NB4 (cell line): Measurements from ENCODE around the gene TSHZ2.

Experiments used
- MYC ChIP-seq: IDR thresholded peaks from 2 replicates; pipeline ENCODE4 v1.6.1; 2011; ENCODE audit warnings: low read depth, low read length
- POLR2A ChIP-seq: IDR thresholded peaks from 2 replicates; pipeline ENCODE4 v1.6.1; 2011; ENCODE audit warnings: mild to moderate bottlenecking; ENCODE audit not compliant: insufficient read length; ENCODE audit errors: extremely low read depth
- TF ChIP-seq, protein P1 (sequence below): IDR thresholded peaks from one replicate; pipeline ENCODE4 v1.5.1; 2012; ENCODE audit warnings: low read depth, low read length
- TF ChIP-seq, protein P2 (sequence below): IDR thresholded peaks from 2 replicates; pipeline ENCODE4 v1.6.1; 2011; ENCODE audit warnings: low read depth, low read length

DNA sequence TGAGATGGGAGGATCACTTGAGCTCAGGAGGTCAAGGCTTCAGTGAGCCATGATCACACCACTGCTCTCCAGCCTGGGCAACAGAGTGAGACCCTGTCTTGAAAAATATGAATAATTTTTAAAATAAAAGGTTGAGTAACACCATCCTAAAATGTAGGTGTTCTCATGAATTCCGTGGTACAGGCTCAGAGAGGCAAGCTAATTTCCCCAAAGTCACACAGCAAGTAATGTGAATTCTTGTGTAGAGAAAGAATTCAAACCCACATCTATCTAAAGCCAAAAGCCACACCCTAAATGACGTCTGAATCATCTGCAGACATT, 541.0 kb downstream of the TSHZ2 start:
- TF ChIP-seq, protein P1, sequence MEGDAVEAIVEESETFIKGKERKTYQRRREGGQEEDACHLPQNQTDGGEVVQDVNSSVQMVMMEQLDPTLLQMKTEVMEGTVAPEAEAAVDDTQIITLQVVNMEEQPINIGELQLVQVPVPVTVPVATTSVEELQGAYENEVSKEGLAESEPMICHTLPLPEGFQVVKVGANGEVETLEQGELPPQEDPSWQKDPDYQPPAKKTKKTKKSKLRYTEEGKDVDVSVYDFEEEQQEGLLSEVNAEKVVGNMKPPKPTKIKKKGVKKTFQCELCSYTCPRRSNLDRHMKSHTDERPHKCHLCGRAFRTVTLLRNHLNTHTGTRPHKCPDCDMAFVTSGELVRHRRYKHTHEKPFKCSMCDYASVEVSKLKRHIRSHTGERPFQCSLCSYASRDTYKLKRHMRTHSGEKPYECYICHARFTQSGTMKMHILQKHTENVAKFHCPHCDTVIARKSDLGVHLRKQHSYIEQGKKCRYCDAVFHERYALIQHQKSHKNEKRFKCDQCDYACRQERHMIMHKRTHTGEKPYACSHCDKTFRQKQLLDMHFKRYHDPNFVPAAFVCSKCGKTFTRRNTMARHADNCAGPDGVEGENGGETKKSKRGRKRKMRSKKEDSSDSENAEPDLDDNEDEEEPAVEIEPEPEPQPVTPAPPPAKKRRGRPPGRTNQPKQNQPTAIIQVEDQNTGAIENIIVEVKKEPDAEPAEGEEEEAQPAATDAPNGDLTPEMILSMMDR, result no peak
- TF ChIP-seq POLR2A (no peak), MYC (no peak)
- TF ChIP-seq, protein P2, sequence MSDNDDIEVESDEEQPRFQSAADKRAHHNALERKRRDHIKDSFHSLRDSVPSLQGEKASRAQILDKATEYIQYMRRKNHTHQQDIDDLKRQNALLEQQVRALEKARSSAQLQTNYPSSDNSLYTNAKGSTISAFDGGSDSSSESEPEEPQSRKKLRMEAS, result no peak
